NCI-H345 treated with DMSO at 0.1 percent for 48 hours (cell line): Measurements from ENCODE around the gene SHB.
A peak's percentile ranks its signal among the peaks of the same experiment; 100 is the strongest.

Experiments used
- DNase-seq: peaks from one replicate; lab custom pipeline; 2025; ENCODE audit not compliant: unreplicated experiment; lab: John Stamatoyannopoulos, UW

SHB gene

DNA sequence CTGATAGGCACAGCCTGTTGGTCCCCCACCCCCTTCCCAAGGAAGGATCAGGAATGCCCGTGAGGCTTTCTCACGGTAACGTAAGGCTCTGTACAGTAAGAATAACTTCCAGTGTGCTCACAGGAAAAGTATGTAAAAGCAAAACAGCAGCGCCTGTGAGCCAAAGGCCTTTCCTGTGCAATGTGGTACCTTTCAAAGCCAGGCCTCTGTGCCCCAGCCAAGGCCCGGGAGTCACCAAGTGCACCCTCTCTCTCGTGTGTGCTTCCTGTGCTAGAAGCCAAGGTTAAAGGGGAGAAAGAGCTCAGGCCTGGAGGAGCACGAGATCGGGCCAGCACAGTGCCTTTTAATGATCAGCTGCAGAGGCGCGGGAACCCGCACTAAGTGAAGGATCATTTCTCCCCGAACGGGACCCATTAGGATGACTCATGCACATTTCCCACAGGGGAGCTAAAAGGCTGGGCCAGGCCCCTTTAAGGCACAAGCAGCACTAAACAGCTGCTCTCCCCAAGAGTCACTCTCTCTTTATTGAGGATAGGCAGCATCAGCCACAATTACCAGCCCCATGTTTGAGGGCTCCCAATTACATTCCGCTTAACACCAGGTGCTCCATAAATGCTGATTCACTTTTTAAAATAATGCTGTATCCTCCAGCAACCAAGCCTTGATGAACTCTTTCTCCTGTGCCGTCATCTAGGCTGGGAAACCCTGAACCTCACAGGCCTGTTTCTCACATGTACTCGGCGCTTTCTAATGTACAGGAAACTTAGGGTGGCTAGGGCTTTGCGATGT lies 42.8 kb downstream of the SHB start:
- no peak for DNase-seq

DNA sequence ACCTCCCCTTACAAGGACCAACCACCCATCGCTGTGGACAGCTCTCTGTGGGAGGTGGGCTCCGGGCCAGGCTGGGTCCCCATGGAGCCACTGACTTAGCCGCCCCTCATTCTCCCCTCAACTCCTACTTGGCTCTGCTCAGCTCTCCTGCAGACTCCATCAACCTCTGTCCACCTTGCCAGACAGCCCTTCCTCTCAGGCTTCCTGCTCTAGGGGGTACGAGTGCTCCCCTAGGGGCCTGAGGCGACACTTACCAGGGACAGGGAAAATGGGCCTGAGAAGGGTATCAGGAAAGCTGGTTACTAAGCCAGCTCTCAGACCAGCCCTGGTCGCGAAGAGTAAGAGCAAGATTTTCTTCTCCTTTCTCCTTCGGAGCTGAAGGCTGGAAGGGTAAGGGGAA lies 43.9 kb downstream of the SHB start:
- DNase-seq = no peak

GRCh38 chr9:38024036-38024681 lies 44.9 kb downstream of the SHB start:
- peak; percentile 37 for DNase-seq

DNA sequence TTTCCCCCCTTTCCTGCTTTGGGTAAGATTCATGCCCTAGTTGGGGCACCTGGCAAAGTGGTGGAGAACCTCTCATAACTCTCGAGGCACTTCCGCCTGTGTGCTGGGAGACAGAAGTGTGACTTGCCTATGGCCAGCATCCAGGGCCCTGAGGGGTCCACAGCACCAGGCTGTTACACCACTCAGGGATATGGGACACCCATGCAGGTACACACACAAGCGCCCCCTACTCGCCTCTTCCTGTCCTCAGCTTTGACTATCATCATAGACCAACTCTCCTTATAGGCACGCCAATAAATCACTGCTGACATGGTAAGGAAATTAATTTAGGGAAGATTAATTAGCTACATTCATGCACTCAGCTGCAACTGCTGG lies 45.4 kb downstream of the SHB start:
- no peak for DNase-seq

DNA sequence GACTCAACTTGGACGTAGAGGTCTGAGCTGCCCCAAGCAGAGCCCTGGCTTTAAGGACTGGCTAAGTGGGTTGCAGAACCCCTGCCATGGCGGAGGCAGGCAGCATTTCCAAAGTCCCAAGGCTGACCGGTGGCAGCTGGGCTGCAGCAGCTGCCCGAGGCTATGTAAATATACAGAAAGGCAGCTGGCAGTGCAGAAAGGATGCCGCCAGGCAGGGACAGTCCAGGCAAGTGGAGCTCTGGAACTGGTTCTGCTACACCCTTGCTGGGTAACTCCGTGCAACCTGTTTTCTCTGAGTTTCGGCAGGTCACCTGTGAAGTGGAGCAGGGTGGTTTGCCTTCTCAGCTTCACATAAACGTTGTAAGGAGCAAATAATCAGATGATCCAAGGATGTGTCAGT lies 46.0 kb downstream of the SHB start:
- DNase-seq = peak; percentile 34

GRCh38 chr9:38022203-38022895 lies 46.7 kb downstream of the SHB start:
- no peak for DNase-seq

DNA sequence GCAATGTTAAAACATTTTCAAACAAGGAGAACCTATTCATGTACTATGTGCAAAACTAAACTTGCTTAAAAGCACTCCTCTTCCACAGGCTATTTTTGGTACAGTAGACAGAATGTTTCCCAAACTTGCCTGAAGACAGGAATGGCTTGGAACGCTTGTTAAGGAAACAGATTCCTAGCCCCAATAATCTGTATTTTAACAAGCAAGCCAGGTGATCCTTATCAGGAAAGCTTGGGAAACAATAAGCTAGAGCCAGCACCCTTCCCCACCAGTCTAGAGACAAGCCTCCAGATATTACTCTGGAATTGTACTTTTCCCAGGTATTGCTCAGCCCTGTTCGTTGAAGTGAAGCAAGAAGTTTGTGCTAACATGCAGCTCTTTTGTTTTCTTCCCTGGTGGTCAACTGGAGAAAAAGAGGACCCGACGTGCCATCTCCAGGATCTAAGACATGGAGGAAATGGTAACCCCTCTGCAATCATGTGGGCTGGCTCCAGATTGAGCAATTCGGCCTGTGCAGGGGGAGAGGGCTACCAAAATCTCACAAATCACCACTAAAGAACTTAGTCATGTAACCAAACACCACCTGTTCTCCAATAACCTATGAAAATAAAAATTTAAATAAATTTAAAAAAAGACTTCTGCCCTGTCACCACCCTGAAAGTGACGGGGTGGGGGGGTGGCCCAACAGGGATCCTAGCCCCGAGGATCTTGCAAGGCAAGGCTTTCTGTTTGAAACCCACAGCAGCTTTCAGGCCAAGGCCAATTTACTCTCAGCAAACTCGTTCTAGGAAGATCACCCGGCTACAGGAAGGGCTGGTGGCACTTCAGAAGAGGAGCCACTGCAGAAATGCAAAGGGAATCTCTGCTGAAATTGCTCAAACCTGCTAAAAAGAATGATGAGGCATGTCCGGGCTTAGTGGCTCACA lies 48.6 kb downstream of the SHB start:
- DNase-seq = no peak

DNA sequence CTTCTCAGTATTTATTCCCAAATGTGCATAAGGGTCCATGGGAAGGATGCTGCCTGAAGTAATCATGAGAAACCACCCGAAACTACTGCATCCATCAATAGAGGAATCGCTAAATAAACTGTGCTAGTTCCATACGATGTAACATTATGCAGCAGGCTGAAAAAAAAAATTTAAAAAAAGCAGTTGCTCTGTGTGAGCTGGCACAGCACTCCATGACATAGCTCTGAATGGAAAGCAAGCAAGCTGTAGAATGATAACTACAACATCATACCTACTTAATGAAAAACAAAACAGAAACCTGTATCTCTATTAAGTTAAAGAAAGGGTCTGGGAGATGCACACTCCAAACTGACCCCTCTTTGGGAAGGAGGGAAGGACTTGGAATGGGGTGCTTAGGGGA lies 49.3 kb downstream of the SHB start:
- no peak for DNase-seq

DNA sequence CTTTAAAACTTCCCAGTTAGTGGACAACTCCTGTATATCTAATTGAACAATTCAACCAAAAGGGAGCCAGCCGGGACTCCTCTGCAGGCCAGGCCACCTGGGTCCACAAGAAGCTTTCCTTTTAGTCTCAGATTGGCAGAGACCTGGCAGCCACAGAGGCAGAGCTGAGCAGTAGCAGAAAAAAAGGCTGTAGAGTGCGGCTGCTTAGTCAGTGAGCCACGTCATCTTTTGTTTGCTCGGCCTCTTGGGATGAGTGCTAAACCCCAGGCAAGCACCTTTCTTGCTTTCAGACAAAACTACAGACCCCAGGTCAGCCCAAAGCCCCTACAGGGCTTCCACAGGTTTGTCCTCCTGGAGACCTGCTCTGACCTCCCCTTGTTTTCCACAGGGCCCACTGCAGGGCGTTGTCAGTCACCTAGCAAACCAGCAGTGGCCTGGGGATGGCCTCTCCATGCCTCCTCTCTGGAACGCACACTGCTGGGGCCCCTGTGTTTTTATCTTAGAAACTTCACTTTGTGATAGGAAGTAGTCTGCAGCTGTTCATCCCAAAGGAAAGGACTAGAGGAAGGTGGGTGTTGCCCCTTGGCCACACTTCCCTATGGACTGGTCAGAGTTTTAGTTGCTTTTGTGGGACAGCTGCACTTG lies 49.9 kb downstream of the SHB start:
- DNase-seq = peak; percentile 46

- DNase-seq = no peak
Measured at GRCh38 chr9:38018241-38018957, 50.6 kb downstream of the SHB start.

DNA sequence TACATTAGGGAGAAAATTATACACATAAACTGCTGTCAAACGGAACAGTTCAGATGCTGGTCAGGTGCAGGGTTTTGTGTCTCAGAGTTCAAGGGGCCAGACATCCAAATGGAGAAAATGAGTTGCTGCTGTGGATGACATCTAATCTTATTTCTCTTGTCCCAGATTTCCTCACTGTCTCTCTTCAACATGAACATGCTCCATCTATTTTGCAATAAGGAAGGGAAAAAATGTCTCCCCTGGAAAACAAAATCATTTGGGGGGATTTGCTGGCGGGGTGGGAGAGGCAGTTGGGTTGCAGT lies 51.2 kb downstream of the SHB start:
- no peak for DNase-seq

GRCh38 chr9:38017149-38017884 lies 51.7 kb downstream of the SHB start:
- no peak for DNase-seq

DNA sequence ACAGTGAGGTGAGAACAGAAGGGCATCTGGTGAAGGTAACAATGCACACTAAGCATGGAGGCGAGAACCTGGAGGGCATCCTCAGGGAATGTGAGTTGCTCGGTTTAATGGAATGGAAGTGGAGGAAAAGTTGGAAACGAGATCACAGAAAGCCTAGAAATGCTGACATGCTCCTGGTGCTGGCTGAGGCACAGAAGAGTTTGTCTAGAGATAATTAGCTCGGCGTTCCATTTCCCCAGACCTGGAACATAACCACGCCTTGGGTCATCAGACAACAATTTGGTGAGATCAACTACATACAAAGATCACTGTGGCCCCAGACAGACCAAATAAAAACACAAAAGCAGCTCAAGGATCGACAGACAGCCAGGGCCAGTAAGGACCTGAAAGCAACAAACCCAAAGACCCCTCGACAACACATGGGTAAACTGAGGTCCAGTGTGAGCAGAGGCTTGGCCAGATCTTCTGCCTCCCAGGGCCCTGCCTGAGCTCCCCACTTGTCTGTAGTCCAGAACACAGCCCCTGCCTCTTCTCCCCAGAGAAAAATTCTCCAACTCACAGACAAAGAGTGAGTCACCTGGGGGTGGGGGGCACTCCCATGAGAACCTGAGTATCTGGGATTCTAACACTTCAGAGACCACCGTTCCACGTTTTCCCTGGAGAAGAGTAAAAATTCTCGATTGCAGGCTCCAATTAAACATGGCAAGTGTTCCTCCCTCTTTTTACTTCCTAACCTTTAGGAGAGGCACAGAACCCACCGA lies 52.5 kb downstream of the SHB start:
- no peak for DNase-seq

DNA sequence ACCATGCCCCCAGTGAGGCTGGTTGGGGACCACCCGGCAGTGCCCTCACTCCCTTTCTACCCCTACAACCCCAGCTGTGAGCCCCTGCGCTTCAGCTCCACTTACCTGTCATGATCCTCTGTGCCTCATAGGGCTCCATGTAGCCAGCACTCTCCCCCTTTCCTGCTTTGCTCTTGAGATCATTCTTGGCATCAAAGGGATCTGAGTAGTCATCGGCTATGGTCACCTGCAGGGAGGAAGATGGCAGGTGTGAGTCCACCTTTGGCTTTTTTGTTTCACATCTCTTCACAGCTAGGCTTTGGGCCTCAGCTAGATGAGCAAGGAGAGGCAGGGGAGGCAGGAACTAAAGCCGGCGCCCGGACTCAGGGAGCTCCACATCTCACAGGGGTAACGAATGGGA lies 53.1 kb downstream of the SHB start:
- no peak for DNase-seq

DNA sequence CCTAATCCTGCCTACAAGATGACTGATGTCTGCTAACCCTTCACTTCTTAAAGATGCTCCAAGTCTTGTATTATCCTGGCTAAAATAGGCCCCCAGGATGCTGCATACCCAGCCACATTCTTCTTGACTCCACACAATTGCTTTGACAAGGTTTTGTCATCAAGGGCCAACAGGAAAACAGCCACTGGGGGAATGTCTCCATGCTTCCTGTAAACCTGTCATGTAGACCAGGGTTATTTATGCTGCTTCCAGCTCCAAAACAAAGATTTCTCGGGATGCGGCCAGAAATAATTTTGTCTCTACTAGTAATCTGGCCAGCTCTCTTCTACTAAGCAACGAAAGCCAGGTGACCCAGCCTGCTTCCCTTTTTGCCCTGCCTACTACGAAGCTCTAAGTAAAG lies 53.8 kb downstream of the SHB start:
- DNase-seq = no peak

GRCh38 chr9:38012767-38013450 lies 56.1 kb downstream of the SHB start:
- no peak for DNase-seq

DNA sequence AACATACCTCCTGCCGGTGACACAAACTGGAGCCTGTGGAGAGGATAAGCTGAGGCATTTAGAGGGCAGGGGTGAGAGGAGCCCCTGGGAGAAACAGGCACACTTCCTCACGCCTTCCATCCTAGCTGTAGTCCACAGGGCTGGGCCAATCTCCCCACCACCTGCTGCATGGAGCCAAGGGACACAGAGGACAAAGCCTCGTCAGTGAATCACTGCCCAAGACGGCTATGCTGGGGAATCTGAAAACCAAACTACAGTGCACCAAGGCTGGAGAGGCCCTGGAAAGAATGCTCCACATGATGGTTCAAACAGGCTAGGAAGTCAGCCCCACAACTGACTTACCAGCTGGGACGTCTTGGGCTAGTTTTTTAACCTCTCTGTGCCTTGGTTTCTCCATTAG lies 57.0 kb downstream of the SHB start:
- no peak for DNase-seq
